Measurements from ENCODE around the gene HOXD9. TPM values are rescaled to one million over a fixed set of nuclear protein-coding genes. Genes with fewer than 3 reads are reported as not detected.
A peak's percentile ranks its signal among the peaks of the same experiment; 100 is the strongest.

Gene HOXD9
- total RNA-seq, 1 experiment from 2014 or later: not detected

DNA sequence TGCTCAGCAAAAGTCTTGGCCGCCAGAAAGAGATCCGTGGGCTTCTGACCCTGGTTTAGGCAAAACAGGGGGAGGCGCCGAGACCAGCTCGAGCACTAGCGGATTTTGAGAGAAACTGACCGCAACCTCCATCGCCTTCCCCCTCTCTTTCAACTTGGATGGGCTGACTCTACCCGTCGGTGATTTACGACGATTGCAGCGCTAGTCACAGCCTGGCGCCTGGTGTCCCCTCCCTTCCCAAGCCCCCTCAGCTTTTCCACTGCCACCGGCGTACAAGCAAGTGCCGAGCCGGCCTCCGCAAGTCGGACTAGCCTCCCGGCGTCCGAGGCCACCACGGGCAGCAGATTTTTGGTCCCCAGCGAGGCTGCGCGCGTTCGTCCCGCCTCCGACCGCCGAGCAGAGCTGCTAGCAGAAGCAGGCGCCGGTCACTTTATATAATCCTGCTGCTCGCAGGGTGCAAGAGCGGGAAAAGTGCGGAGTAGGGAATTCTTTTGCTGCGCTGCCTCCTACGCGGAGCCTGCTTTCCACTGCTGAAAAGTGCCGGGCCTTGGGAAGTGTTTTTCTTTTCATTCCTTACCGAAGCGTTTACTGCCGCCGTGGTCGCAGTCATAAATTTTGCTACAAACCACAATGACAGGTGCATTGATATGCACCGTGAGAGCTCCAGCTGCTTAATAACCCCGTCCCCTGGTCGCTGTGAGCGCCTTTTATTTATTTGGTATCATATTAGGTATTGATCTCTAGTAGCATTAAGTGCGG lies 42.3 kb downstream of the HOXD9 start:
- Histone ChIP-seq H2BK15ac (ENCODE audit: low read depth, low read length) (no peak overlapping the region), H2BK12ac (ENCODE audit: insufficient read length, low read depth, low read length) (no peak overlapping the region), H3K23me2 (ENCODE audit: insufficient read length, low read depth, low read length, poor library complexity, severe bottlenecking) (no peaks in the 10 kb centered on the region), H3K4ac (ENCODE audit: low read depth, low read length) (no peak overlapping the region), H4K91ac (ENCODE audit: insufficient read length, low read depth, low read length) (no peak overlapping the region), H4K5ac (ENCODE audit: insufficient read length, low read depth, low read length) (no peak overlapping the region), H3K27me3 (ENCODE audit: insufficient read depth, low read length) (peaks cover 97% of the 10 kb centered on the region), H3K79me2 (ENCODE audit: insufficient read depth, low read length) (no peaks in the 10 kb centered on the region), H4K8ac (replicated peaks; ENCODE audit: insufficient read length, low read depth, low read length) (no peak overlapping the region), H3K23ac (ENCODE audit: insufficient read length, low read depth, low read length) (no peak overlapping the region), H3K18ac (ENCODE audit: insufficient read length, low read depth, low read length) (no peak overlapping the region), H2BK120ac (ENCODE audit: low read depth, low read length, poor library complexity, severe bottlenecking) (no peak overlapping the region), H3K9me3 (ENCODE audit: control insufficient read depth, low read depth, low read length) (no peaks in the 10 kb centered on the region), H3K56ac (ENCODE audit: insufficient read length, low read depth, low read length) (no peak overlapping the region), H3K79me1 (ENCODE audit: insufficient read depth, low read depth, low read length, poor library complexity, severe bottlenecking) (no peaks in the 10 kb centered on the region), H3K27ac (ENCODE audit: insufficient read length, low read depth, low read length) (no peak overlapping the region), H2AFZ (ENCODE audit: low read length) (no peak overlapping the region), H3K14ac (ENCODE audit: insufficient read depth, low read length) (no peak overlapping the region), H2BK20ac (ENCODE audit: low read depth, low read length, poor library complexity, severe bottlenecking) (no peak overlapping the region), H3T11ph (ENCODE audit: low read length) (no peak overlapping the region), H2AK5ac (ENCODE audit: insufficient read length, low read length) (no peak overlapping the region), H4K20me1 (ENCODE audit: control insufficient read depth, insufficient read depth, insufficient read length) (peaks cover 2% of the 10 kb centered on the region), H3K9ac (ENCODE audit: extremely low read depth, insufficient read length, low read length) (no peak overlapping the region), H3K4me1 (ENCODE audit: insufficient read depth, low read length) (no peaks in the 10 kb centered on the region), H2BK5ac (ENCODE audit: insufficient read length, low read length) (no peak overlapping the region), H3K4me2 (ENCODE audit: insufficient read depth, insufficient read length, low read length) (no peak overlapping the region)
- Mint-ChIP-seq H3K27ac (no peak overlapping the region), H3K4me3 (peak overlapping the region in 1 of 2 experiments; percentile 48; a peak in 1 of 5 replicates), H3K4me1 (peaks cover 3 to 28% of the 10 kb centered on the region in 2 experiments; a peak in 3 of 4 replicates), H3K27me3 (ENCODE audit: low read depth) (peaks cover 100% of the 10 kb centered on the region), H3K36me3 (ENCODE audit: insufficient read depth in 1 of 3, low read depth in 3 of 3) (no peaks in the 10 kb centered on the region; a peak in 1 of 7 replicates), H3K9me3 (peaks cover 0 to 5% of the 10 kb centered on the region in 2 experiments; a peak in 3 of 5 replicates)
- no peak for DNase-seq
- TF ChIP-seq, protein P1, sequence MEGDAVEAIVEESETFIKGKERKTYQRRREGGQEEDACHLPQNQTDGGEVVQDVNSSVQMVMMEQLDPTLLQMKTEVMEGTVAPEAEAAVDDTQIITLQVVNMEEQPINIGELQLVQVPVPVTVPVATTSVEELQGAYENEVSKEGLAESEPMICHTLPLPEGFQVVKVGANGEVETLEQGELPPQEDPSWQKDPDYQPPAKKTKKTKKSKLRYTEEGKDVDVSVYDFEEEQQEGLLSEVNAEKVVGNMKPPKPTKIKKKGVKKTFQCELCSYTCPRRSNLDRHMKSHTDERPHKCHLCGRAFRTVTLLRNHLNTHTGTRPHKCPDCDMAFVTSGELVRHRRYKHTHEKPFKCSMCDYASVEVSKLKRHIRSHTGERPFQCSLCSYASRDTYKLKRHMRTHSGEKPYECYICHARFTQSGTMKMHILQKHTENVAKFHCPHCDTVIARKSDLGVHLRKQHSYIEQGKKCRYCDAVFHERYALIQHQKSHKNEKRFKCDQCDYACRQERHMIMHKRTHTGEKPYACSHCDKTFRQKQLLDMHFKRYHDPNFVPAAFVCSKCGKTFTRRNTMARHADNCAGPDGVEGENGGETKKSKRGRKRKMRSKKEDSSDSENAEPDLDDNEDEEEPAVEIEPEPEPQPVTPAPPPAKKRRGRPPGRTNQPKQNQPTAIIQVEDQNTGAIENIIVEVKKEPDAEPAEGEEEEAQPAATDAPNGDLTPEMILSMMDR (conservative IDR thresholded peaks at IDR 0.05): no peak
- no CpG with 5 or more reads among the region's 52 CpGs for WGBS (ENCODE audit: extremely low coverage, insufficient read length, low lambda C conversion rate)

Data from H9 (cell line).